ENCODE data around the gene MAFB.

- TF ChIP-seq GATA2 (CRISPR knock-in tag; IDR thresholded peaks at IDR 0.05) (no peak), FOXK2 (conservative IDR thresholded peaks at IDR 0.05 in 1 of 2, IDR thresholded peaks at IDR 0.05 in 1 of 2; ENCODE audit: low read depth in 2 of 2) (no peak), NONO (IDR thresholded peaks at IDR 0.05; ENCODE audit: low read depth in 2 of 2, low read length in 1 of 2) (no peak), NRF1 (conservative IDR thresholded peaks at IDR 0.05 in 1 of 2, IDR thresholded peaks at IDR 0.05 in 1 of 2) (no peak), BDP1 (IDR thresholded peaks at IDR 0.05; ENCODE audit: insufficient read depth, insufficient read length) (no peak), CTBP1 (IDR thresholded peaks at IDR 0.05; ENCODE audit: borderline replicate concordance) (no peak), NFRKB (IDR thresholded peaks at IDR 0.05; ENCODE audit: low read depth) (no peak)
- TF ChIP-seq, protein P1, sequence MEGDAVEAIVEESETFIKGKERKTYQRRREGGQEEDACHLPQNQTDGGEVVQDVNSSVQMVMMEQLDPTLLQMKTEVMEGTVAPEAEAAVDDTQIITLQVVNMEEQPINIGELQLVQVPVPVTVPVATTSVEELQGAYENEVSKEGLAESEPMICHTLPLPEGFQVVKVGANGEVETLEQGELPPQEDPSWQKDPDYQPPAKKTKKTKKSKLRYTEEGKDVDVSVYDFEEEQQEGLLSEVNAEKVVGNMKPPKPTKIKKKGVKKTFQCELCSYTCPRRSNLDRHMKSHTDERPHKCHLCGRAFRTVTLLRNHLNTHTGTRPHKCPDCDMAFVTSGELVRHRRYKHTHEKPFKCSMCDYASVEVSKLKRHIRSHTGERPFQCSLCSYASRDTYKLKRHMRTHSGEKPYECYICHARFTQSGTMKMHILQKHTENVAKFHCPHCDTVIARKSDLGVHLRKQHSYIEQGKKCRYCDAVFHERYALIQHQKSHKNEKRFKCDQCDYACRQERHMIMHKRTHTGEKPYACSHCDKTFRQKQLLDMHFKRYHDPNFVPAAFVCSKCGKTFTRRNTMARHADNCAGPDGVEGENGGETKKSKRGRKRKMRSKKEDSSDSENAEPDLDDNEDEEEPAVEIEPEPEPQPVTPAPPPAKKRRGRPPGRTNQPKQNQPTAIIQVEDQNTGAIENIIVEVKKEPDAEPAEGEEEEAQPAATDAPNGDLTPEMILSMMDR (IDR thresholded peaks at IDR 0.05 in 2 of 3, conservative IDR thresholded peaks at IDR 0.05 in 1 of 3; ENCODE audit: insufficient read depth in 2 of 3, low read depth in 1 of 3, low read length in 3 of 3): no peak
- TF ChIP-seq, protein P2, sequence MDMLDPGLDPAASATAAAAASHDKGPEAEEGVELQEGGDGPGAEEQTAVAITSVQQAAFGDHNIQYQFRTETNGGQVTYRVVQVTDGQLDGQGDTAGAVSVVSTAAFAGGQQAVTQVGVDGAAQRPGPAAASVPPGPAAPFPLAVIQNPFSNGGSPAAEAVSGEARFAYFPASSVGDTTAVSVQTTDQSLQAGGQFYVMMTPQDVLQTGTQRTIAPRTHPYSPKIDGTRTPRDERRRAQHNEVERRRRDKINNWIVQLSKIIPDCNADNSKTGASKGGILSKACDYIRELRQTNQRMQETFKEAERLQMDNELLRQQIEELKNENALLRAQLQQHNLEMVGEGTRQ (CRISPR knock-in tag; IDR thresholded peaks at IDR 0.05): no peak
These were observed 11.6 kb downstream of the MAFB start for GRCh38 chr20:40677343-40677924.
